ENCODE measurements around the gene CLSTN2.

CLSTN2 gene

DNA sequence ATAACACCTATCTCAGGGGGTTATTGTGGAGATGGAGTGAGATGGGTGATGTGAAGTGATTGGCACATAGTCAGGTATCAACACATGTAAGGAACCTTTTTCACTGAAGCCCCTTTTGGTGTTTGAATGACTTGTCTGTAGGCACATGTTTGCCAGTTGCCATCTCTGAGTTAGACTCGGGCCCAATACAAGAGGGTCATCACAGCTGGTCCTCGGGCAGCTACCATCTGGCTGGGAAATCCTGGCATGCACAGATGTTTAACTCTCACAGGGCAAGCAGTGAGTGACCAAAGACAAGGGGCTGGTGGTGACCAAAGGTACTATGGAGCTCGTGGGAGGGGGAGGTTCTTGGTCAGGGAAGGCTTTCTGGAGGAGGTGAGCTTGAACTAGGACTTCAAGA is 118.8 kb downstream of the CLSTN2 start (continued):
- TF ChIP-seq, protein P1, sequence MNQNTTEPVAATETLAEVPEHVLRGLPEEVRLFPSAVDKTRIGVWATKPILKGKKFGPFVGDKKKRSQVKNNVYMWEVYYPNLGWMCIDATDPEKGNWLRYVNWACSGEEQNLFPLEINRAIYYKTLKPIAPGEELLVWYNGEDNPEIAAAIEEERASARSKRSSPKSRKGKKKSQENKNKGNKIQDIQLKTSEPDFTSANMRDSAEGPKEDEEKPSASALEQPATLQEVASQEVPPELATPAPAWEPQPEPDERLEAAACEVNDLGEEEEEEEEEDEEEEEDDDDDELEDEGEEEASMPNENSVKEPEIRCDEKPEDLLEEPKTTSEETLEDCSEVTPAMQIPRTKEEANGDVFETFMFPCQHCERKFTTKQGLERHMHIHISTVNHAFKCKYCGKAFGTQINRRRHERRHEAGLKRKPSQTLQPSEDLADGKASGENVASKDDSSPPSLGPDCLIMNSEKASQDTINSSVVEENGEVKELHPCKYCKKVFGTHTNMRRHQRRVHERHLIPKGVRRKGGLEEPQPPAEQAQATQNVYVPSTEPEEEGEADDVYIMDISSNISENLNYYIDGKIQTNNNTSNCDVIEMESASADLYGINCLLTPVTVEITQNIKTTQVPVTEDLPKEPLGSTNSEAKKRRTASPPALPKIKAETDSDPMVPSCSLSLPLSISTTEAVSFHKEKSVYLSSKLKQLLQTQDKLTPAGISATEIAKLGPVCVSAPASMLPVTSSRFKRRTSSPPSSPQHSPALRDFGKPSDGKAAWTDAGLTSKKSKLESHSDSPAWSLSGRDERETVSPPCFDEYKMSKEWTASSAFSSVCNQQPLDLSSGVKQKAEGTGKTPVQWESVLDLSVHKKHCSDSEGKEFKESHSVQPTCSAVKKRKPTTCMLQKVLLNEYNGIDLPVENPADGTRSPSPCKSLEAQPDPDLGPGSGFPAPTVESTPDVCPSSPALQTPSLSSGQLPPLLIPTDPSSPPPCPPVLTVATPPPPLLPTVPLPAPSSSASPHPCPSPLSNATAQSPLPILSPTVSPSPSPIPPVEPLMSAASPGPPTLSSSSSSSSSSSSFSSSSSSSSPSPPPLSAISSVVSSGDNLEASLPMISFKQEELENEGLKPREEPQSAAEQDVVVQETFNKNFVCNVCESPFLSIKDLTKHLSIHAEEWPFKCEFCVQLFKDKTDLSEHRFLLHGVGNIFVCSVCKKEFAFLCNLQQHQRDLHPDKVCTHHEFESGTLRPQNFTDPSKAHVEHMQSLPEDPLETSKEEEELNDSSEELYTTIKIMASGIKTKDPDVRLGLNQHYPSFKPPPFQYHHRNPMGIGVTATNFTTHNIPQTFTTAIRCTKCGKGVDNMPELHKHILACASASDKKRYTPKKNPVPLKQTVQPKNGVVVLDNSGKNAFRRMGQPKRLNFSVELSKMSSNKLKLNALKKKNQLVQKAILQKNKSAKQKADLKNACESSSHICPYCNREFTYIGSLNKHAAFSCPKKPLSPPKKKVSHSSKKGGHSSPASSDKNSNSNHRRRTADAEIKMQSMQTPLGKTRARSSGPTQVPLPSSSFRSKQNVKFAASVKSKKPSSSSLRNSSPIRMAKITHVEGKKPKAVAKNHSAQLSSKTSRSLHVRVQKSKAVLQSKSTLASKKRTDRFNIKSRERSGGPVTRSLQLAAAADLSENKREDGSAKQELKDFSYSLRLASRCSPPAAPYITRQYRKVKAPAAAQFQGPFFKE (tag by site-specific recombination; IDR thresholded peaks at IDR 0.05; ENCODE audit: borderline replicate concordance) = no peak
- no peak for TF ChIP-seq ZNF555 (tag by site-specific recombination; conservative IDR thresholded peaks at IDR 0.05)
- TF ChIP-seq, protein P2, sequence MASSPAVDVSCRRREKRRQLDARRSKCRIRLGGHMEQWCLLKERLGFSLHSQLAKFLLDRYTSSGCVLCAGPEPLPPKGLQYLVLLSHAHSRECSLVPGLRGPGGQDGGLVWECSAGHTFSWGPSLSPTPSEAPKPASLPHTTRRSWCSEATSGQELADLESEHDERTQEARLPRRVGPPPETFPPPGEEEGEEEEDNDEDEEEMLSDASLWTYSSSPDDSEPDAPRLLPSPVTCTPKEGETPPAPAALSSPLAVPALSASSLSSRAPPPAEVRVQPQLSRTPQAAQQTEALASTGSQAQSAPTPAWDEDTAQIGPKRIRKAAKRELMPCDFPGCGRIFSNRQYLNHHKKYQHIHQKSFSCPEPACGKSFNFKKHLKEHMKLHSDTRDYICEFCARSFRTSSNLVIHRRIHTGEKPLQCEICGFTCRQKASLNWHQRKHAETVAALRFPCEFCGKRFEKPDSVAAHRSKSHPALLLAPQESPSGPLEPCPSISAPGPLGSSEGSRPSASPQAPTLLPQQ (tag by site-specific recombination; IDR thresholded peaks at IDR 0.05) = no peak
- TF ChIP-seq, protein P3, sequence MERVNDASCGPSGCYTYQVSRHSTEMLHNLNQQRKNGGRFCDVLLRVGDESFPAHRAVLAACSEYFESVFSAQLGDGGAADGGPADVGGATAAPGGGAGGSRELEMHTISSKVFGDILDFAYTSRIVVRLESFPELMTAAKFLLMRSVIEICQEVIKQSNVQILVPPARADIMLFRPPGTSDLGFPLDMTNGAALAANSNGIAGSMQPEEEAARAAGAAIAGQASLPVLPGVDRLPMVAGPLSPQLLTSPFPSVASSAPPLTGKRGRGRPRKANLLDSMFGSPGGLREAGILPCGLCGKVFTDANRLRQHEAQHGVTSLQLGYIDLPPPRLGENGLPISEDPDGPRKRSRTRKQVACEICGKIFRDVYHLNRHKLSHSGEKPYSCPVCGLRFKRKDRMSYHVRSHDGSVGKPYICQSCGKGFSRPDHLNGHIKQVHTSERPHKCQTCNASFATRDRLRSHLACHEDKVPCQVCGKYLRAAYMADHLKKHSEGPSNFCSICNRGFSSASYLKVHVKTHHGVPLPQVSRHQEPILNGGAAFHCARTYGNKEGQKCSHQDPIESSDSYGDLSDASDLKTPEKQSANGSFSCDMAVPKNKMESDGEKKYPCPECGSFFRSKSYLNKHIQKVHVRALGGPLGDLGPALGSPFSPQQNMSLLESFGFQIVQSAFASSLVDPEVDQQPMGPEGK (tag by site-specific recombination; IDR thresholded peaks at IDR 0.05) = no peak
- no peak for TF ChIP-seq GLI4 (tag by site-specific recombination; IDR thresholded peaks at IDR 0.05)

DNA sequence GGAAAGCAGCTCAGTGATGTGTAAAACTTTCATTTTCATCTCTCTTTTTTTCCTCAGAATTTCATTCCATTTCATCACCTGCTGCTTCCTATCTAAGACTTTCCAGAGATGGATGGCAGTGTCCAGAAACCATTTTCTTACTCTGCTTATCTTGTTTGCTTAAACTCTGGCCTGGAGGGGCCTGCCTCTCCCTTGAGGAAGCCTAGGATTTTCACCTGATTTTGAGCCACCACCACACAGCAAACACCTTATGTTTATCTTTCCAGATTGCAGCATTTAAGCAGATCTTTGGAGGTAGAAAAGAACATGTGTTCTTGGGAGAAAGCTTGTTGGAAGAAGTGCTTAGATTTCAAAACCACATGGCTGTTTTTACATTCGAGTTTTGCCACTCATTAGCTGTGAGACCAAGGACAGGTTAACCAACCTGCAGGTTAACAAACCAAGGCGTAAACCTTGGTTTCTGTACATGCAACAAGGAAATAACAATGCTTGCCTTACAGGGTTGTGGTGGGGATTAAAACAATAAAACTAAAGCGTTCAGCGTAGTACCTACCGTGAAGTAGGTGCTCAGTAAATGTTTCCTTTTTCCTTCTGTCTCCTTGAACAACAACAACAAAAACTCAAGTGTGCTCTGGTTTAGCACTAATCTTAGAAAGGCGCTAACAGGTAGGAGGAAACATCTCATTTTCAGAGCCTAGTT is 120.3 kb downstream of the CLSTN2 start:
- H3K36me3 ChIP-seq (ENCODE audit: control insufficient read depth in 2 of 2, insufficient read depth in 1 of 2, low read length in 2 of 2) = no peaks in the 10 kb centered on the region
- no peak overlapping the region for H3K27ac ChIP-seq (ENCODE audit: extremely low read depth, low read depth, low read length)
- no peaks in the 10 kb centered on the region for H3K9me3 ChIP-seq (ENCODE audit: control insufficient read depth, insufficient read depth, low read depth, low read length)
- TF ChIP-seq ZNF600 (tag by site-specific recombination; IDR thresholded peaks at IDR 0.05) (no peak), ZNF133 (tag by site-specific recombination; IDR thresholded peaks at IDR 0.05) (no peak), ZNF112 (tag by site-specific recombination; IDR thresholded peaks at IDR 0.05) (no peak)
- H3K4me1 ChIP-seq (ENCODE audit: control insufficient read depth, insufficient read depth, low read length) = no peaks in the 10 kb centered on the region; the same call in 1 of the 2 replicates
- H3K4me3 ChIP-seq (ENCODE audit: low read depth, low read length) = no peak overlapping the region
- ChIA-PET CTCF (no interaction called here), POLR2A (no interaction called here)

DNA sequence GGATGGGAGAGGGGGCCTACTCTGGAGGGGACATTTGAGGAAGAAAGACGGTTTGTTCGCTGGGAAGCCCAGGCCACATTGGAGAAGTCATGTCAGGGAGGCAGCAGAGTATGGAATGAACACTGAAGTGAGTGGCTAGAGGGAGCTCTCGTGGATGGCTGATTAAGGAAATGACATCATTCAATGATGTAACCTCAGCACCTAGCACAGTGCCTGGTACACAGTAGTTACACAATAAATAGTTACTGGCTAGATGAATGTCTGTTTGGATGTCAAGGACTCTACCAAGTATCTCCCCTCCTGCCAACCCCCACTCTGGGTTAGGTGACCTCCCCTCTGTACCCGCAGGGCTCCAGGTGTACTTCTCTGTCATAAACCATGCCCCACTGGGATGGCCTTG is 121.1 kb downstream of the CLSTN2 start:
- Histone ChIP-seq H3K9me3 (ENCODE audit: control insufficient read depth, insufficient read depth, low read depth, low read length) (no peaks in the 10 kb centered on the region), H3K4me3 (ENCODE audit: low read depth, low read length) (no peak overlapping the region), H3K4me1 (ENCODE audit: control insufficient read depth, insufficient read depth, low read length) (no peaks in the 10 kb centered on the region; the same call in 1 of the 2 replicates), H3K27ac (ENCODE audit: extremely low read depth, low read depth, low read length) (no peak overlapping the region), H3K36me3 (ENCODE audit: control insufficient read depth in 2 of 2, insufficient read depth in 1 of 2, low read length in 2 of 2) (no peaks in the 10 kb centered on the region)
- ChIA-PET POLR2A (no interaction called here), CTCF (no interaction called here)
- TF ChIP-seq ZNF664 (tag by site-specific recombination; IDR thresholded peaks at IDR 0.05) (peak; percentile 57; the same call in 1 of the 2 replicates), ZBTB21 (tag by site-specific recombination; IDR thresholded peaks at IDR 0.05) (0 out of 2 replicates have a peak, but pooled peaks have one; percentile 52), ATF2 (tag by site-specific recombination; IDR thresholded peaks at IDR 0.05; ENCODE audit: low read depth) (peak; percentile 63), ZNF629 (tag by site-specific recombination; IDR thresholded peaks at IDR 0.05) (peak; percentile 56), HOXC10 (CRISPR knock-in tag; IDR thresholded peaks at IDR 0.05) (no peak), ZNF529 (tag by site-specific recombination; IDR thresholded peaks at IDR 0.05; ENCODE audit: insufficient replicate concordance) (no peak)

Data from HEK293 (cell line).